DOHH2 (cell line): ENCODE measurements around the gene TBC1D4.
"Not testable (repeated sequence)": the region's sequence is repeated elsewhere in the genome, so short reads cannot be mapped to it uniquely, and the experiment has no call there.

Source experiments
- EZH2phosphoT487 ChIP-seq: fragments of 200-600 bp; sonication (generic); IDR thresholded peaks from 2 replicates; pipeline ENCODE4 v1.6.1; 2017; ENCODE audit warnings: borderline replicate concordance, mild to moderate bottlenecking, antibody characterized with exemption, low read length, moderate library complexity, mixed read lengths
- TF ChIP-seq, protein P1 (sequence below): fragments of 200-600 bp; sonication (generic); IDR thresholded peaks from one replicate; pipeline ENCODE4 v1.5.1; 2014; ENCODE audit warnings: antibody characterized with exemption, mild to moderate bottlenecking, low read depth, low read length; ENCODE audit not compliant: poor library complexity, severe bottlenecking

GRCh38 chr13:75268481-75268880, 213.5 kb downstream of the TBC1D4 start:
- TF ChIP-seq, protein P1, sequence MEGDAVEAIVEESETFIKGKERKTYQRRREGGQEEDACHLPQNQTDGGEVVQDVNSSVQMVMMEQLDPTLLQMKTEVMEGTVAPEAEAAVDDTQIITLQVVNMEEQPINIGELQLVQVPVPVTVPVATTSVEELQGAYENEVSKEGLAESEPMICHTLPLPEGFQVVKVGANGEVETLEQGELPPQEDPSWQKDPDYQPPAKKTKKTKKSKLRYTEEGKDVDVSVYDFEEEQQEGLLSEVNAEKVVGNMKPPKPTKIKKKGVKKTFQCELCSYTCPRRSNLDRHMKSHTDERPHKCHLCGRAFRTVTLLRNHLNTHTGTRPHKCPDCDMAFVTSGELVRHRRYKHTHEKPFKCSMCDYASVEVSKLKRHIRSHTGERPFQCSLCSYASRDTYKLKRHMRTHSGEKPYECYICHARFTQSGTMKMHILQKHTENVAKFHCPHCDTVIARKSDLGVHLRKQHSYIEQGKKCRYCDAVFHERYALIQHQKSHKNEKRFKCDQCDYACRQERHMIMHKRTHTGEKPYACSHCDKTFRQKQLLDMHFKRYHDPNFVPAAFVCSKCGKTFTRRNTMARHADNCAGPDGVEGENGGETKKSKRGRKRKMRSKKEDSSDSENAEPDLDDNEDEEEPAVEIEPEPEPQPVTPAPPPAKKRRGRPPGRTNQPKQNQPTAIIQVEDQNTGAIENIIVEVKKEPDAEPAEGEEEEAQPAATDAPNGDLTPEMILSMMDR, result not testable (repeated sequence)
- TF ChIP-seq EZH2phosphoT487, result not testable (repeated sequence)
